Mesodermal cell (in vitro differentiated cells): ENCODE results near the gene RNF145.

ENCODE experiments used
- H3K27ac ChIP-seq: 2 replicates; pipeline ENCODE4 v1.7.0; 2013; ENCODE audit warnings: mild to moderate bottlenecking, low read depth, low read length, moderate library complexity; ENCODE audit not compliant: severe bottlenecking
- H3K36me3 ChIP-seq: 2 replicates; pipeline ENCODE4 v1.7.1; 2013; ENCODE audit warnings: mild to moderate bottlenecking, low read length, moderate library complexity; ENCODE audit not compliant: control insufficient read depth, insufficient read depth
- H3K4me1 ChIP-seq: one replicate; pipeline ENCODE4 v1.7.1; 2013; ENCODE audit warnings: mild to moderate bottlenecking, low read length; ENCODE audit not compliant: insufficient read depth, control insufficient read depth, poor library complexity, severe bottlenecking
- H3K4me3 ChIP-seq: 2 replicates; pipeline ENCODE4 v1.7.0; 2013; ENCODE audit warnings: low read length, control low read depth, mild to moderate bottlenecking; ENCODE audit not compliant: insufficient read depth, poor library complexity, severe bottlenecking; ENCODE audit errors: extremely low read depth
- H3K9me3 ChIP-seq: 2 replicates; pipeline ENCODE4 v1.7.1; 2013; ENCODE audit warnings: mild to moderate bottlenecking, low read length, moderate library complexity; ENCODE audit not compliant: control insufficient read depth
- WGBS, 2 experiments: methylation state at CpG; one replicate each; pipeline ENCODE4 v1.1.5; 2013; ENCODE audit warnings: missing lambda C conversion rate in 2 of 2; ENCODE audit not compliant: insufficient coverage in 2 of 2; 5-methylcytosine and 5-hydroxymethylcytosine counted together

Gene RNF145

GRCh38 chr5:159207686-159208513, 1.5 kb downstream of the RNF145 start:
- WGBS, 2 experiments, result 0 to 1% methylated on average over 25 to 31 of the region's 35 CpGs
- Histone ChIP-seq H3K27ac (peak overlapping the region; percentile 92), H3K4me1 (peaks cover 20% of the 10 kb centered on the region), H3K4me3 (peak overlapping the region; percentile 89), H3K9me3 (no peaks in the 10 kb centered on the region), H3K36me3 (no peaks in the 10 kb centered on the region)

- peak overlapping the region; percentile 92 for H3K27ac ChIP-seq
- peaks cover 20% of the 10 kb centered on the region for H3K4me1 ChIP-seq
- no peaks in the 10 kb centered on the region for H3K9me3 ChIP-seq
- peaks cover 3% of the 10 kb centered on the region for H3K36me3 ChIP-seq
- H3K4me3 ChIP-seq, result peak overlapping the region; percentile 89
- WGBS, 2 experiments, result 26 to 40% methylated on average over 1 to 4 of the region's 5 CpGs
Observed at GRCh38 chr5:159207222-159207685, 2.1 kb downstream of the RNF145 start.

GRCh38 chr5:159206818-159207217, 2.5 kb downstream of the RNF145 start:
- H3K36me3 ChIP-seq, result peaks cover 6% of the 10 kb centered on the region
- no peaks in the 10 kb centered on the region for H3K9me3 ChIP-seq
- 80% methylated on average over 1 of the region's 2 CpGs; no CpG with 5 or more reads in 1 of the 2 experiments for WGBS, 2 experiments
- peaks cover 16% of the 10 kb centered on the region for H3K4me1 ChIP-seq
- H3K27ac ChIP-seq, result peak overlapping the region; percentile 92
- H3K4me3 ChIP-seq, result peak overlapping the region; percentile 89

- Histone ChIP-seq H3K4me1 (peaks cover 12% of the 10 kb centered on the region), H3K4me3 (peak overlapping the region; percentile 89), H3K36me3 (peaks cover 6% of the 10 kb centered on the region), H3K27ac (no peak overlapping the region), H3K9me3 (no peaks in the 10 kb centered on the region)
- WGBS, 2 experiments, result 33 to 64% methylated on average over 1 of the region's 2 CpGs
Observed at GRCh38 chr5:159206368-159206767, 3.0 kb downstream of the RNF145 start.

GRCh38 chr5:159203351-159203750, 6.0 kb downstream of the RNF145 start:
- Histone ChIP-seq H3K4me1 (peaks cover 12% of the 10 kb centered on the region), H3K4me3 (no peak overlapping the region), H3K9me3 (no peaks in the 10 kb centered on the region), H3K27ac (no peak overlapping the region), H3K36me3 (peaks cover 23% of the 10 kb centered on the region)
- WGBS, 2 experiments, result 90% methylated on average over 2 of the region's 2 CpGs; no CpG with 5 or more reads in 1 of the 2 experiments

- H3K9me3 ChIP-seq, result no peaks in the 10 kb centered on the region
- no peak overlapping the region for H3K27ac ChIP-seq
- peaks cover 35% of the 10 kb centered on the region for H3K36me3 ChIP-seq
- no peak overlapping the region for H3K4me3 ChIP-seq
- 86 to 100% methylated on average over 1 of the region's 4 CpGs for WGBS, 2 experiments
- peaks cover 12% of the 10 kb centered on the region for H3K4me1 ChIP-seq
Observed at GRCh38 chr5:159202151-159202550, 7.2 kb downstream of the RNF145 start.

- no CpG with 5 or more reads among the region's 2 CpGs for WGBS, 2 experiments
- no peak overlapping the region for H3K4me3 ChIP-seq
- peaks cover 54% of the 10 kb centered on the region for H3K36me3 ChIP-seq
- H3K4me1 ChIP-seq, result no peaks in the 10 kb centered on the region
- no peak overlapping the region for H3K27ac ChIP-seq
- no peaks in the 10 kb centered on the region for H3K9me3 ChIP-seq
Observed at GRCh38 chr5:159199780-159200179, 9.6 kb downstream of the RNF145 start.

GRCh38 chr5:159199225-159199624, 10.1 kb downstream of the RNF145 start:
- H3K36me3 ChIP-seq, result peaks cover 59% of the 10 kb centered on the region
- no peaks in the 10 kb centered on the region for H3K9me3 ChIP-seq
- H3K27ac ChIP-seq, result no peak overlapping the region
- no CpG with 5 or more reads among the region's 3 CpGs for WGBS, 2 experiments
- H3K4me3 ChIP-seq, result no peak overlapping the region
- H3K4me1 ChIP-seq, result no peaks in the 10 kb centered on the region

- H3K4me1 ChIP-seq, result no peaks in the 10 kb centered on the region
- H3K9me3 ChIP-seq, result no peaks in the 10 kb centered on the region
- H3K36me3 ChIP-seq, result peaks cover 64% of the 10 kb centered on the region
- 71 to 100% methylated on average over 1 of the region's 5 CpGs for WGBS, 2 experiments
- no peak overlapping the region for H3K27ac ChIP-seq
- no peak overlapping the region for H3K4me3 ChIP-seq
Observed at GRCh38 chr5:159198063-159199036, 11.0 kb downstream of the RNF145 start.

- Histone ChIP-seq H3K4me1 (no peaks in the 10 kb centered on the region), H3K9me3 (no peaks in the 10 kb centered on the region), H3K27ac (no peak overlapping the region), H3K4me3 (no peak overlapping the region), H3K36me3 (peaks cover 73% of the 10 kb centered on the region)
- WGBS, 2 experiments, result 92 to 95% methylated on average over 1 to 2 of the region's 2 CpGs
Observed at GRCh38 chr5:159195775-159196174, 13.6 kb downstream of the RNF145 start.
